Peyer's patch (tissue), 4 donors: ENCODE results near the gene IGFLR1.

Experiments
- POLR2A ChIP-seq, 2 donors: fragments of 450-650 bp; IDR thresholded peaks; one replicate each; pipeline ENCODE4 v1.5.1; 2017; ENCODE audit warnings: antibody characterized with exemption in 2 of 2, mild to moderate bottlenecking in 2 of 2, moderate library complexity in 2 of 2
- TF ChIP-seq, protein P1 (sequence below), 6 experiments: fragments of 450-650 bp in 4 of 6; fragments of 200-600 bp in 2 of 6; sonication (generic) in 1 of 6; IDR thresholded peaks; one replicate each; pipeline ENCODE4 v1.5.1; 2017 to 2019; ENCODE audit warnings: antibody characterized with exemption in 6 of 6, mild to moderate bottlenecking in 3 of 6, moderate library complexity in 1 of 6

DNA sequence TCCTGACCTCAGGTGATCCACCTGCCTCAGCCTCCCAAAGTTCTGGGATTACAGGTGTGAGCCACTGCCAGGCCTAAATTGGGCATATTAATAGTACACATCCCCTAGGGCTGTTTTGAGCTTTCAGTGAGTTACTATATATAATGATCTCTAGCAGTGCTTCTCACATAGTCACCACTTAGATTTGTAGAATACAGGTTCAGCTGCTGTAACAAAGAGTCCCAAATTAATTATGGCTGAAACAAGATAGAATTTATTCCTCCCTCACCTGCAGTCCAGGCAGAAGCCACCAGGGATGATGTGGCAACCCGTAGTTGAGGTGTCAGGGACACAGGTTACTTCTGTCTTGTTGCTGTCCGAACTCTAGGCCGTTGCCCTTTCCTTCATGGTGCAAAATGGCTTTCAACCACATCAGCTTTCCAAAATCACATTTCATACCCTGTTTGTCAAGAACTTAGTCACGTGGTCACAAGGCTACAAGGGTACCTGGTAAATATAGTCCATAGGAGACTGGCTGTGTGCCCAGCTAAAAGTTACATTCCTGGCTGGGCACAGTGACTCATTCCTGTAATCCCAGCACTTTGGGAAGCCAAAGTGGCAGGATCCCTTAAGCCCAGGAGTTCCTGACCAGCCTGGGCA lies 18.6 kb upstream of the IGFLR1 start:
- TF ChIP-seq, protein P1, sequence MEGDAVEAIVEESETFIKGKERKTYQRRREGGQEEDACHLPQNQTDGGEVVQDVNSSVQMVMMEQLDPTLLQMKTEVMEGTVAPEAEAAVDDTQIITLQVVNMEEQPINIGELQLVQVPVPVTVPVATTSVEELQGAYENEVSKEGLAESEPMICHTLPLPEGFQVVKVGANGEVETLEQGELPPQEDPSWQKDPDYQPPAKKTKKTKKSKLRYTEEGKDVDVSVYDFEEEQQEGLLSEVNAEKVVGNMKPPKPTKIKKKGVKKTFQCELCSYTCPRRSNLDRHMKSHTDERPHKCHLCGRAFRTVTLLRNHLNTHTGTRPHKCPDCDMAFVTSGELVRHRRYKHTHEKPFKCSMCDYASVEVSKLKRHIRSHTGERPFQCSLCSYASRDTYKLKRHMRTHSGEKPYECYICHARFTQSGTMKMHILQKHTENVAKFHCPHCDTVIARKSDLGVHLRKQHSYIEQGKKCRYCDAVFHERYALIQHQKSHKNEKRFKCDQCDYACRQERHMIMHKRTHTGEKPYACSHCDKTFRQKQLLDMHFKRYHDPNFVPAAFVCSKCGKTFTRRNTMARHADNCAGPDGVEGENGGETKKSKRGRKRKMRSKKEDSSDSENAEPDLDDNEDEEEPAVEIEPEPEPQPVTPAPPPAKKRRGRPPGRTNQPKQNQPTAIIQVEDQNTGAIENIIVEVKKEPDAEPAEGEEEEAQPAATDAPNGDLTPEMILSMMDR (IDR thresholded peaks at IDR 0.05): no peak
- TF ChIP-seq POLR2A (IDR thresholded peaks at IDR 0.05): no peak
